ENCODE data around the gene ASIC5.
"Not testable (repeated sequence)": the region's sequence is repeated elsewhere in the genome, so short reads cannot be mapped to it uniquely, and the experiment has no call there.

ASIC5 gene

DNA sequence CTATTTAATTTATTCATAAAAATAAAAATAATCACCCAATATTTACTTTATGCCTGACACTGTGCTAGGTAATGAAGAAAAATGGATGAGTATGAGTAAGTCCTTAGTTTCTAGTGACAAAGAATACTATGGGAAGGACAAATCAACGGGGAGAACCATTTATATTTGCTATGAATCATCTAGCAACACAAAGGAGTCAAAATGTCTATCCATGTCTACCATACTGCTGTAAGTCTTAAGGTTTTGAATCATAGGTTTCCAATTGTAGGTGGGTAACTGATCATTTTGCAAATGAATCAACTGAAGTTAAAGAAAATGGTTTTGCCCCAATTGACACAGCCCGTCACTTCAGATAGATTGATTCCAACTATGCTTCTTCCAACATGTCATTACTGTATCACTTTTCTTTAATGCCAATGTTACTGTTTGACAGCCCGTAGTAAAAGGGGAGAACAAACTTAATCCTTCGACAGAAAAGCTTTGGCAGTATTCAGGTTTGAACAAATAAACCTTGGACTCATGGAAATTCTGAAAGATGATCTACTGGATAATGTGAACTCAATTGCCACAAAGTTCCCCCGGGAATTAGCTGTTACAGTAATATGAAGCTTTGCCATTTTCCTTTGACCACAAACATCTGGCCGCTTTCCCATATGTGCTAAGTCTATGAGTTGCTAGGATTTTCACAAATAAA lies 40.6 kb upstream of the ASIC5 start:
- no peak overlapping the region for H3K4me3 ChIP-seq (ENCODE audit: low read depth, low read length)
- no peak for TF ChIP-seq CTCF (IDR thresholded peaks at IDR 0.05; ENCODE audit: control insufficient read depth, extremely low read depth, insufficient read depth)
- no peak for DNase-seq (ENCODE audit: low read depth)

DNA sequence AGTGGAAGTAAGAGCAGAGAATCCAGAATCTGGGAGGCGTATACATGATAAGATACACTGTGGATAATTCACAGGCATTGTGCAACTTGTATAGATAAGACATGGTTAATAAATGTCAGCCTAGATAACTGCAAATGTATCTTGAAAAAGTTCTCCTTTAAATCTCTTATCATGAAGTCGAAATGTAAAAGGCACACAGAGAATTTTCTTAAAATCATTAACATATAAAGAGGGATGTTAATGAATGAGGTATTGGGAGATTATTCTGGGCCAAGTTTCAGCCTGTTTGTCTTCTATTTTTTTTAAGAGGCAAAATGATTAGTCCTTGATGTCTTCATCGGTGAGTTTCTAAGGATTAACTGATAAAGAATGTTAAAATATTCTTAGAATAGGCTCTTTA lies 38.3 kb upstream of the ASIC5 start:
- no peak for TF ChIP-seq CTCF (IDR thresholded peaks at IDR 0.05; ENCODE audit: control insufficient read depth, extremely low read depth, insufficient read depth)
- no peak for DNase-seq (ENCODE audit: low read depth)
- no peak overlapping the region for H3K4me3 ChIP-seq (ENCODE audit: low read depth, low read length)

GRCh38 chr4:155903453-155903852 lies 37.4 kb upstream of the ASIC5 start, which contains the start of gene TDO2:
Gene TDO2 (plus strand): TSS chr4:155903696. CDS start chr4:155903759, 63 bp downstream.
- DNase-seq (ENCODE audit: low read depth) = no peak
- no peak for TF ChIP-seq CTCF (IDR thresholded peaks at IDR 0.05; ENCODE audit: control insufficient read depth, extremely low read depth, insufficient read depth)
- H3K4me3 ChIP-seq (ENCODE audit: low read depth, low read length) = no peak within 1 kb of the TSS

- TF ChIP-seq CTCF (IDR thresholded peaks at IDR 0.05; ENCODE audit: control insufficient read depth, extremely low read depth, insufficient read depth) = no peak
- no peak for DNase-seq (ENCODE audit: low read depth)
- no peak overlapping the region for H3K4me3 ChIP-seq (ENCODE audit: low read depth, low read length)
Observed at GRCh38 chr4:155901013-155901412, 34.9 kb upstream of the ASIC5 start.

DNA sequence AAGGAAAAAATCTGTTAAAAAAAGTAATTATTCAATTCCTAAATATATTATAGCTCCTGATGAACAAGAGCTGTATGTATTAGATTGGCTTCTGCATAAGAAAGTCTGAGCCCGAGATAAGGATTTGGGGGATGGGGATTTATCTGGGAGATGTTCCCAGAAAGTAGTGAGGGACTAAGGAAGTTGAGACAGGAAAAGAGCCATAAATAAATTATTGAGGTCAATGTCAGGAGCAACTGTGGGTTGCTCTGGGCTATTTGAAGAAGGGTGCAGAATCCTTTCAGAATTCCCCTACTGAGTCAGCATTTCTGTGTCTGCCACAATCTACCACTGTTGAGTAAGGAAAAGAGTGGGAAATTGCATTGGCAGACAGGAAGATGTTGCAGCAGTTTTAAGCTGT lies 34.3 kb upstream of the ASIC5 start:
- no peak for DNase-seq (ENCODE audit: low read depth)
- H3K4me3 ChIP-seq (ENCODE audit: low read depth, low read length) = no peak overlapping the region
- no peak for TF ChIP-seq CTCF (IDR thresholded peaks at IDR 0.05; ENCODE audit: control insufficient read depth, extremely low read depth, insufficient read depth)

DNA sequence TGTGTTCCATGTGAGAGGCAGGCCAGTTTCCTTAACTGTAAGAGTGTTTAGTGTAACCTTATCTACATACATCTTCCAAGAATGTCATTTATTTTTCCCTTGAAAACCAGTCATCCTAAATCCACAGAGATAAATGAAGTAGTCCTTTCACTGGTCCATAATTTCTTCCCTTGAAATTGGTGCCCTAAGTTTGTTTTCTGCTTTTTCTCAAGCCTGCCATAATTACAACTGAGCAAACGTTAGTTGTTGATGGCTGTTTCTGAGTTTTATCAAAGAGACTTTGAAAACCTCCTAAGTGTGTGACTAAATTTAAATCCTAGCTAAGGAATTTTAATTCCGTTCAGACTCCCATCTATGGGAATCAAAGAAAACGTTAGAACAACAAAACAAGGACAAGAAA lies 33.8 kb upstream of the ASIC5 start:
- no peak for DNase-seq (ENCODE audit: low read depth)
- no peak for TF ChIP-seq CTCF (IDR thresholded peaks at IDR 0.05; ENCODE audit: control insufficient read depth, extremely low read depth, insufficient read depth)
- H3K4me3 ChIP-seq (ENCODE audit: low read depth, low read length) = no peak overlapping the region

GRCh38 chr4:155898371-155898770 lies 32.3 kb upstream of the ASIC5 start:
- DNase-seq (ENCODE audit: low read depth); H3K4me3 ChIP-seq (ENCODE audit: low read depth, low read length): not testable (repeated sequence)

Measured in LNCaP clone FGC (cell line).